Left renal cortex interstitium (tissue), 4 donors: ENCODE measurements around the gene SOS2. TPM values are rescaled to one million over a fixed set of nuclear protein-coding genes. Genes with fewer than 3 reads are reported as not detected.

ENCODE experiments used
- polyA plus RNA-seq, 4 donors: library from polyadenylated mRNA; unstranded; fragments of 120-200 nt; gene quantifications; one replicate each; pipeline ENCODE4 v1.2.1, GENCODE V29; 2013; ENCODE audit not compliant: insufficient read length in 4 of 4

SOS2 gene
- polyA plus RNA-seq, 4 donors, result 34.7 to 41.5 (median 38.3) TPM

Other genes with a start within 250 kb of the SOS2 start
- 10 to 100 TPM; 13.3 to 21.2 (median 14.7) TPM for gene VCPKMT, start 115.0 kb downstream of the SOS2 start, polyA plus RNA-seq
- gene L2HGDH, start 80.7 kb upstream of the SOS2 start, polyA plus RNA-seq, result 10 to 100 TPM in 1 of 4 donors, 1 to 10 TPM in 3; 8.8 to 12.9 (median 9.2) TPM
- 10 to 100 TPM; 18.0 to 34.9 (median 25.8) TPM for gene DMAC2L, start 80.7 kb upstream of the SOS2 start, polyA plus RNA-seq
- 10 to 100 TPM in 1 of 4 donors, 1 to 10 TPM in 3; 6.7 to 15.4 (median 7.6) TPM for gene CDKL1, start 165.3 kb upstream of the SOS2 start, polyA plus RNA-seq